ENCODE results near the gene SRSF7.
A peak's percentile ranks its signal among the peaks of the same experiment; 100 is the strongest.
"Not testable (repeated sequence)": the region's sequence is repeated elsewhere in the genome, so short reads cannot be mapped to it uniquely, and the experiment has no call there.

Gene SRSF7

DNA sequence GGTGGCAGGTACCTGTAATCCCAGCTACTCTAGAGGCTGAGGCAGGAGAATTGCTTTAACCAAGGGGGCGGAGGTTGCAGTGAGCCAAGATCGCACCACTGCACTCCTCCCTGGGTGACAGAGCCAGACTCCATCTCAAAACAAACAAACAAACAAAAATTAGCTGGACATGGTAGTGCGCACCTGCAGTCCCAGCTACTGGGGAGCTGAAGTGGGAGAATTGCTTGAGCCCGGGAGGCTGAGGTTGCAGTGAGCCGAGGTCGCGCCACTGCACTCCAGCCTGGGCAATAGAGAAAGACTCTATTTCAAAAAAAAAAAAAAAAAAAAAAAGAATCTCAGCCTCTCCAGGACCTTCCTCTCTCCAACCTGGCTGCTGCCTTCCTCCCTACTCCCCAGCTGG, 20.1 kb downstream of the SRSF7 start:
- DNase-seq, result no peak

DNA sequence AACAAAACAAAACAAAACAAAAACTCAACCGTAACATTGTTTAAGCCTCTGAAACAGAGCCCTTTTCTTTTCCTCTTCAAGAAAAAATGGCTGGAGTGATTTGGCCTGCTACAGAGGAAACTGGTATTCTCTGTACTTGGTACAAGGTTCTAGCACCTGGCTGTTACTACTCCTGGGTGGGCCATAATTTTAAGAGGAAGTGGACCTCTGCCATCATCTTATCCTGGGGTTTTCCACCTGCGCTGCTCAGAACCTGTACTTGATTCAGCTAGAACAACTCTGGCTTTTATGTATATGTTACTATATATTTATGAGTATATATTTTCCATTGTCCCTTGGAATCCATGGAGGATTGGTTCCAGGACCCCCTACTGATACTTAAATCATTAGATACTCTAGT, 22.5 kb downstream of the SRSF7 start:
- DNase-seq, result no peak

DNA sequence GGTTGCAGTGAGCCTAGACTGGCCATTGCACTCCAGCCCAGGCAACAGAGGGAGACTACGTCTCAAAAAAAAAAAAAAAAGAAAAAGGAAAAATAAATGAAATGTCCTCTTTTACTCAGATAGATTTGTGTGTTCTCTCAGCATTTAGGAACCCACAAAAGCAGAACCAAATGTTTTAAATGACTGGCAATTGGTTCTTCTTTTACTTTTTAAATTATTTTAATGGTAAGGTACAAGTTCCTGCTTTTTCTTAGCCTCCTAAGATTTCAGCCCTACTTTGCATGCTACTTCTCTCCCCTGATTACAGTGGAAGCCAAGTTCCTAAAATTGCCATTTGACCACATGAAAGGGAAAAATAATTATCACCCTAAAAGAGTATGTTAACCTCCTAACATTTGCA, 23.5 kb downstream of the SRSF7 start:
- DNase-seq, result no peak

GRCh38 chr2:38723173-38723572, 28.0 kb downstream of the SRSF7 start:
- DNase-seq, result no peak

GRCh38 chr2:38722271-38723061, 28.7 kb downstream of the SRSF7 start:
- DNase-seq, result no peak

GRCh38 chr2:38720613-38721241, 30.4 kb downstream of the SRSF7 start:
- peak; percentile 94 for DNase-seq

DNA sequence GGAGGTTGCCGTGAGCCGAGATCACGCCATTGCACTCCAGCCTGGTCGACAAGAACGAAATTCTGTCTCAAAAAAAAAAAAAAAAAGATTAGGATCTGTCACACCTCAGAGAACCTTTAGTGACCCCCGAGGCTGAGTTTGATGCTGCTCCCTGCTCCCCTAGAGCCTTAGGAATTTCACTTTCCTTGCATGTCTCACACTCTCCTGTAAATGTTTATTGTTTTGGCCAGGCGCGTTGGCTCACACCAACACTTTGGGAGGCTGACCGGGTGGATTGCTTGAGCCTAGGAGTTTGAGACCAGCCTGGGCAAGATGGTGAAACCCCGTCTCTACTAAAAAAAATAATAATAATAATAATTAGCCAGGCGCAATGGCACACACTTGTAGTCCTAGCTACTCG, 31.5 kb downstream of the SRSF7 start:
- no peak for DNase-seq

DNA sequence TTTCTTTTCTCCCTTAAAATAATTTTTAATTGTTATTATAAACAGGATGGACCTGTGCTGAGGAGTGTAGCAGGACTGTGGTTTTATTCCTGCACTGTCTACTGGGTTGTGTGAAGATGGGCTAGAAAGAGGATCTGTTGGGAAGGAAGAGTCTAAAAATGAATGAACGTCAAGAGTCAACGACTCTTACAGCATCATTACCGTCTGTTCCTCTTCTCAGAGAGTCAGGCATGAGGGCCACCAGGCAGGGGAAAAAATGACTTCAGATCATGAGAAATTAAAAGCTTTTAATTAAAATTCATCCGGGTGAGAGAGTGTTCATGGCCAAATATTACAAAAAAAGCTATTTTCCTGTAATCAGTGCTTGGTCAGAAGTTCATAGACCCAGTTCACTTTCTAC, 32.6 kb downstream of the SRSF7 start:
- DNase-seq, result no peak

- peak; percentile 29 for DNase-seq
Measured at GRCh38 chr2:38716185-38716584, 35.0 kb downstream of the SRSF7 start.

- not testable (repeated sequence) for DNase-seq
Measured at GRCh38 chr2:38714941-38715340, 36.2 kb downstream of the SRSF7 start.

- no peak for DNase-seq
Measured at GRCh38 chr2:38713338-38713737, 37.8 kb downstream of the SRSF7 start.

GRCh38 chr2:38712871-38713270, 38.3 kb downstream of the SRSF7 start:
- DNase-seq, result peak; percentile 28

DNA sequence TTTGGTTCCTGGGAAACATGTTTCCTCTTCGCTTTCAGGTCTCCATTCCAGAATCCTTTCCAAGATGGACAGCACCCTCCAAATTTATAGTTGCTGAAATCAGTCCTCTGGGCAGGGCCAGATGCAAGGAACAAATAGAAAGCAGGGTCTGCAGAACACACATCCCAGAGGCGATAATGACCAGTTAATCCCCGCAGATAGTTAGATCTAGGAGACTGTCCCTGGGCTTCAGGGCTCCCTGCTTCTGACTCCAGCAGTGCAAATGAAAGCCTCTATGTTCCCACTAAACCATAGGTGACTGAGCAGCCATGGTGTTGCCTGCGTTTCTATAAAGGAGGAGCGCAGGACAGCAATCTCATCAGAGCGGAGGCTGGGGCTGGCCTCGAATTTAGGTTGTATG, 38.7 kb downstream of the SRSF7 start:
- DNase-seq, result no peak

GRCh38 chr2:38711558-38711957, 39.6 kb downstream of the SRSF7 start:
- no peak for DNase-seq

DNA sequence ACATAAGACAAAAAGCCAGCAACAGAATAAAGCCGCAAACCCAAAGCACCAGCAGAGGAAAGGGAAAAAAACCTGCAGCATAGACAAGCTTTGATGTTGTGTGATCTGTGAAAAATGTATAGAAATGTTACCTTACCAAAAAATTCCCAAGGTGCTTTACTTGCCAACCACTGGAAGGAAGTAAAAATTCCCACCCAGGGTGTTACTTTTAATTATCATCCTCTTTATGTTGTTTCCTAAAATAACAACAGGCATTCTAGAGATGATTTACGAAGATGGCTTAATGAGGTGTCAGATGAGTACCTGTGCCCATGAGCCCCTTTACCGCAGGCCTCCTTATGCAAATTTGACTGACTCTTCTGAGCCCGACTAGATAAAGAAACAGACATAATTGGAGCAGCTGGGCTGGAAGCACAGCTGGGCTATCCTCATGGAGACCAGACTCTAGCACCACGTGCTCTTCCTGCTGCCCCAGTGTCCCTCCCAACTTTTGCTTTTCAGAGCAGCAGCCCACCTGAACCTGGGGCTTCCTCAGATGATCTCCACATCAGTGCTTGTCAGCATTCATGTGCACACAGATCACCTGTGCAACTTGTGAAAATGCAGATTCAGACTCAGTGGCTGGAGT, 41.5 kb downstream of the SRSF7 start:
- DNase-seq, result no peak

GRCh38 chr2:38708900-38709566, 42.1 kb downstream of the SRSF7 start:
- no peak for DNase-seq

- DNase-seq, result not testable (repeated sequence)
Measured at GRCh38 chr2:38708491-38708890, 42.7 kb downstream of the SRSF7 start.

GRCh38 chr2:38706846-38707345, 44.3 kb downstream of the SRSF7 start:
- DNase-seq, result no peak

DNA sequence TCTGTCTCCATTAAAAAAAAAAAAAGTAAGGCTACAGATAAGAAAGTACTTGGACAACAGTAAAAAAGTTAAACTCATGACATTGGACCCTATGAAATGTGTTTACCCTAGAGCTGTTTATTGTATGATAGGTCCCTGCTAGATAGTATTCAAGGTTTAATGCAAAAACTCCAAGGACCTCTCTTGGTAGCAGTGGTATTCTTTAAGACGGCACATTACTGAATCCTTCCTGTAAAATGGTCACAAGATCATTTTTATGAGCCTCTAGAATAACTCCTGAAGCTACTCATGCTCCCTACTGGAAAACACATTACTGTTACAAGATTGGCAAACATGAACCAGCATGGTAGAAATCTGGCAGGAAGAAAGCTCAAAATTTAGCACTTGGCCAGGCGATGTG, 46.5 kb downstream of the SRSF7 start:
- no peak for DNase-seq

- peak; percentile 63 for DNase-seq
Measured at GRCh38 chr2:38703336-38703735, 47.8 kb downstream of the SRSF7 start.

- peak; percentile 94 for DNase-seq
Measured at GRCh38 chr2:38702413-38702812, 48.7 kb downstream of the SRSF7 start.

DNA sequence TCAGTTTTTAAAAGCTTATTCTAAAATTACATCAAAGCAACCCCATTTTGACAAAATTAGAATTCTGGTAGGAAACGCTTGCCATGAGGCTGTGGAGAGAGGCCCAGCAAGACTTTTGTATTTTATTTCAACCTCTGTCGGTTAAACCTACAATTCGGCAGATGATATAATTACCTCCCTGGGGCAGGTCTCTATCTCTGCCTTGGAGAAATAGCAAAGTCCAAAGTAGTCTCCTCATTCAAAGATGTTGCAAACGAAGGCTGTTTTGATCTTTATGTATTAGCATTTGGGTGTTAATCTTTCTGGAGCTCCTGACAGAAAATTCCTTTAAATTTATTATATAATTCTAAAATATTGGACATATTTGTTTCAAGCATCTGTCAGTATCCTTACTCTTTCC, 49.6 kb downstream of the SRSF7 start:
- DNase-seq, result no peak

- peak; percentile 14 for DNase-seq
Measured at GRCh38 chr2:38700881-38701458, 50.2 kb downstream of the SRSF7 start.

All from EL (cell line).